H9 (cell line): Measurements from ENCODE around the gene LLGL2. TPM values are rescaled to one million over a fixed set of nuclear protein-coding genes. Genes with fewer than 3 reads are reported as not detected.

Experiments
- DNase-seq: peaks from one replicate; pipeline ENCODE4 v3.0.0-alpha.2; 2017
- H2AFZ ChIP-seq: one replicate; pipeline ENCODE4 v1.6.1; 2013; ENCODE audit warnings: mild to moderate bottlenecking, low read length, control low read depth, moderate library complexity
- H2AK5ac ChIP-seq: 2 replicates; pipeline ENCODE4 v1.6.1; 2013; ENCODE audit warnings: low read length, control low read depth, mixed read lengths; ENCODE audit not compliant: insufficient read length
- H2BK120ac ChIP-seq: one replicate; pipeline ENCODE4 v1.6.1; 2013; ENCODE audit warnings: low read depth, mild to moderate bottlenecking, low read length, control low read depth, inconsistent platforms; ENCODE audit not compliant: poor library complexity, severe bottlenecking
- H2BK12ac ChIP-seq: 2 replicates; pipeline ENCODE4 v1.6.1; 2013; ENCODE audit warnings: low read length, control low read depth, mixed read lengths, low read depth; ENCODE audit not compliant: insufficient read length
- H2BK15ac ChIP-seq: 2 replicates; pipeline ENCODE4 v1.6.1; 2013; ENCODE audit warnings: low read depth, low read length, control low read depth
- H2BK20ac ChIP-seq: one replicate; pipeline ENCODE4 v1.6.1; 2013; ENCODE audit warnings: low read depth, mild to moderate bottlenecking, low read length, control low read depth, inconsistent platforms; ENCODE audit not compliant: poor library complexity, severe bottlenecking
- H2BK5ac ChIP-seq: 2 replicates; pipeline ENCODE4 v1.6.1; 2013; ENCODE audit warnings: low read length, control low read depth, mixed read lengths; ENCODE audit not compliant: insufficient read length
- H3K14ac ChIP-seq: 2 replicates; pipeline ENCODE4 v1.6.1; 2013; ENCODE audit warnings: low read length, control low read depth; ENCODE audit not compliant: insufficient read depth
- H3K18ac ChIP-seq: 2 replicates; pipeline ENCODE4 v1.6.1; 2013; ENCODE audit warnings: low read depth, mild to moderate bottlenecking, mixed read lengths, low read length, control low read depth; ENCODE audit not compliant: insufficient read length
- H3K23ac ChIP-seq: 2 replicates; pipeline ENCODE4 v1.6.1; 2013; ENCODE audit warnings: low read length, control low read depth, mixed read lengths, low read depth; ENCODE audit not compliant: insufficient read length
- H3K23me2 ChIP-seq: 2 replicates; pipeline ENCODE4 v1.6.1; 2013; ENCODE audit warnings: low read depth, mild to moderate bottlenecking, mixed read lengths, low read length, control low read depth; ENCODE audit not compliant: insufficient read length, poor library complexity, severe bottlenecking
- H3K27ac ChIP-seq: 2 replicates; pipeline ENCODE4 v1.5.1; 2013; ENCODE audit warnings: low read length, control low read depth, mixed read lengths, low read depth; ENCODE audit not compliant: insufficient read length
- H3K27me3 ChIP-seq: 2 replicates; pipeline ENCODE4 v1.6.1; 2013; ENCODE audit warnings: low read length, control low read depth, inconsistent platforms; ENCODE audit not compliant: insufficient read depth
- H3K4ac ChIP-seq: 2 replicates; pipeline ENCODE4 v1.6.1; 2013; ENCODE audit warnings: low read depth, mild to moderate bottlenecking, control low read depth, inconsistent platforms, low read length, moderate library complexity
- H3K4me1 ChIP-seq: 2 replicates; pipeline ENCODE4 v1.6.1; 2013; ENCODE audit warnings: low read length, control low read depth, inconsistent platforms; ENCODE audit not compliant: insufficient read depth
- H3K4me2 ChIP-seq: 2 replicates; pipeline ENCODE4 v1.6.1; 2013; ENCODE audit warnings: low read length, control low read depth, mixed read lengths; ENCODE audit not compliant: insufficient read length, insufficient read depth
- H3K56ac ChIP-seq: 2 replicates; pipeline ENCODE4 v1.6.1; 2013; ENCODE audit warnings: low read depth, mild to moderate bottlenecking, mixed read lengths, low read length, control low read depth; ENCODE audit not compliant: insufficient read length
- H3K79me1 ChIP-seq: 2 replicates; pipeline ENCODE4 v1.6.1; 2013; ENCODE audit warnings: low read depth, mild to moderate bottlenecking, moderate library complexity, low read length, control low read depth, inconsistent platforms; ENCODE audit not compliant: insufficient read depth, poor library complexity, severe bottlenecking
- H3K79me2 ChIP-seq: 2 replicates; pipeline ENCODE4 v1.6.1; 2013; ENCODE audit warnings: low read length, control low read depth, inconsistent platforms; ENCODE audit not compliant: insufficient read depth
- H3K9ac ChIP-seq: 2 replicates; pipeline ENCODE4 v1.6.1; 2013; ENCODE audit warnings: low read length, control low read depth, mixed read lengths; ENCODE audit not compliant: insufficient read length; ENCODE audit errors: extremely low read depth
- H3K9me3 ChIP-seq: one replicate; pipeline ENCODE4 v1.6.1; 2013; ENCODE audit warnings: low read depth, low read length, inconsistent platforms; ENCODE audit not compliant: control insufficient read depth
- H3T11ph ChIP-seq: one replicate; pipeline ENCODE4 v1.6.1; 2013; ENCODE audit warnings: mild to moderate bottlenecking, low read length, control low read depth, inconsistent platforms
- H4K20me1 ChIP-seq: one replicate; pipeline ENCODE4 v1.6.1; 2013; ENCODE audit not compliant: control insufficient read depth, insufficient read length, insufficient read depth
- H4K5ac ChIP-seq: 2 replicates; pipeline ENCODE4 v1.6.1; 2013; ENCODE audit warnings: low read depth, mild to moderate bottlenecking, mixed read lengths, low read length, control low read depth; ENCODE audit not compliant: insufficient read length
- H4K8ac ChIP-seq: replicated peaks from 2 replicates; pipeline ENCODE4 v1.6.1; 2013; ENCODE audit warnings: low read length, control low read depth, mixed read lengths, low read depth; ENCODE audit not compliant: insufficient read length
- H4K91ac ChIP-seq: 2 replicates; pipeline ENCODE4 v1.6.1; 2013; ENCODE audit warnings: low read depth, mild to moderate bottlenecking, moderate library complexity, mixed read lengths, low read length, control low read depth; ENCODE audit not compliant: insufficient read length
- H3K27ac Mint-ChIP-seq, 3 experiments: 2 replicates in 2 of 3; 3 replicates in 1 of 3; pipeline ENCODE4 v1.8.0; 2020 to 2021; ENCODE audit warnings: mixed read lengths in 3 of 3, mild to moderate bottlenecking in 1 of 3, moderate library complexity in 1 of 3
- H3K27me3 Mint-ChIP-seq: 2 replicates; pipeline ENCODE4 v1.8.0; 2021; ENCODE audit warnings: low read depth, mild to moderate bottlenecking, moderate library complexity, mixed read lengths
- H3K36me3 Mint-ChIP-seq, 3 experiments: 2 replicates in 2 of 3; 3 replicates in 1 of 3; pipeline ENCODE4 v1.8.0; 2020 to 2021; ENCODE audit warnings: low read depth in 3 of 3, mixed read lengths in 3 of 3; ENCODE audit not compliant: insufficient read depth in 1 of 3
- H3K4me1 Mint-ChIP-seq, 2 experiments: 2 replicates each; pipeline ENCODE4 v1.8.0; 2020; ENCODE audit warnings: mixed read lengths in 2 of 2
- H3K4me3 Mint-ChIP-seq, 2 experiments: 2 replicates in 1 of 2; 3 replicates in 1 of 2; pipeline ENCODE4 v1.8.0; 2020 to 2021; ENCODE audit warnings: mild to moderate bottlenecking in 2 of 2, mixed read lengths in 2 of 2, moderate library complexity in 1 of 2
- H3K9me3 Mint-ChIP-seq, 2 experiments: 2 replicates in 1 of 2; 3 replicates in 1 of 2; pipeline ENCODE4 v1.8.0; 2020; ENCODE audit warnings: mild to moderate bottlenecking in 2 of 2, mixed read lengths in 2 of 2, moderate library complexity in 1 of 2
- CTCF ChIP-seq: fragments of 200-600 bp; sonication (generic); conservative IDR thresholded peaks from 3 replicates; pipeline ENCODE4 v1.8.0; 2021; ENCODE audit warnings: antibody characterized with exemption, mild to moderate bottlenecking
- WGBS: extraction: QIAGEN DNeasy Blood & Tissue Kit; methylation state at CpG from one replicate; pipeline ENCODE4 v1.1.7; 2013; ENCODE audit warnings: missing lambda C conversion rate, low lambda C conversion rate, mixed read lengths; ENCODE audit not compliant: insufficient read length; ENCODE audit errors: extremely low coverage; 5-methylcytosine and 5-hydroxymethylcytosine counted together
- total RNA-seq: library from RNA; stranded (reverse); gene quantifications from 2 replicates; pipeline ENCODE4 v1.2.1, GENCODE V29; 2021

Gene LLGL2
- total RNA-seq, 1 experiment from 2014 or later: 90.4 TPM

DNA sequence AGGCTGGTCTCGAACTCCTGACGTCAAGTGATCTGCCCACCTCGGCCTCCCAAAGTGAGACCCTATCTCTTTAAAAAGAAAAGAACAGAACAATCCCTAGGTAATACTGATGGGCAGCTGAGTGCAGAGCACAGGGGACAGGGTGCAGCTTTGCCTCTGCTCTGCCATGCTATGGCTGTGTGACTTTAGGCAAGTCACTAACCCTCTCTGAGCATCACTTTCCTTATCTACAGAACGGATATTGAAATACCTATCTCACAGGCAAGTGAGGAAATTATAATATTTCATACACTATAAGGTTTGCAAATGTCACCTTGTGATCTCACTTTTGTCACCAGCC is 14.3 kb upstream of the LLGL2 start:
- Mint-ChIP-seq H3K27me3 (no peaks in the 10 kb centered on the region), H3K9me3 (no peaks in the 10 kb centered on the region), H3K4me3 (no peak overlapping the region), H3K27ac (no peak overlapping the region; a peak in 1 of 7 replicates), H3K4me1 (peaks cover 4 to 10% of the 10 kb centered on the region in 2 experiments; a peak in 3 of 4 replicates), H3K36me3 (peaks cover 4 to 36% (median 29%) of the 10 kb centered on the region in 3 experiments; a peak in 6 of 7 replicates)
- H2BK5ac ChIP-seq: no peak overlapping the region
- no peak overlapping the region for H3K23ac ChIP-seq
- no CpG with 5 or more reads among the region's 4 CpGs for WGBS
- peaks cover 6% of the 10 kb centered on the region for H3K23me2 ChIP-seq
- no peak overlapping the region for H3K18ac ChIP-seq
- no peak overlapping the region for H4K91ac ChIP-seq
- no peak overlapping the region for H2AK5ac ChIP-seq
- H3K27ac ChIP-seq: no peak overlapping the region
- H2BK15ac ChIP-seq: no peak overlapping the region
- no peaks in the 10 kb centered on the region for H3K79me1 ChIP-seq
- no peak overlapping the region for H3T11ph ChIP-seq
- H3K27me3 ChIP-seq: no peaks in the 10 kb centered on the region
- H3K4me2 ChIP-seq: no peak overlapping the region
- no peak overlapping the region for H2AFZ ChIP-seq
- no peak overlapping the region for H4K5ac ChIP-seq
- no peak for DNase-seq
- no peak overlapping the region for H4K8ac ChIP-seq
- H3K79me2 ChIP-seq: no peaks in the 10 kb centered on the region; the same call in 1 of the 2 replicates
- H2BK20ac ChIP-seq: no peak overlapping the region
- H2BK12ac ChIP-seq: no peak overlapping the region
- no peaks in the 10 kb centered on the region for H3K4me1 ChIP-seq
- H3K9ac ChIP-seq: no peak overlapping the region
- H3K4ac ChIP-seq: no peak overlapping the region
- H4K20me1 ChIP-seq: no peaks in the 10 kb centered on the region
- no peaks in the 10 kb centered on the region for H3K9me3 ChIP-seq
- TF ChIP-seq CTCF: no peak
- H2BK120ac ChIP-seq: no peak overlapping the region
- H3K14ac ChIP-seq: no peak overlapping the region
- H3K56ac ChIP-seq: no peak overlapping the region
